K562 (cell line): Measurements from ENCODE around the gene ZNF181. TPM values are rescaled to one million over a fixed set of nuclear protein-coding genes. Genes with fewer than 3 reads are reported as not detected.

Source experiments
- ATF3 ChIP-seq, 2 experiments: fragments of 450-650 bp in 1 of 2; sonication (generic) in 1 of 2; formaldehyde crosslinking in 1 of 2; IDR thresholded peaks in 1 of 2; conservative IDR thresholded peaks in 1 of 2; 2 replicates each; pipeline versions ENCODE4 v1.6.1 to v1.8.1; 2016 to 2023; ENCODE audit warnings: mild to moderate bottlenecking in 2 of 2, moderate library complexity in 2 of 2, inconsistent platforms in 1 of 2, missing genetic modification reagents in 1 of 2
- DMBX1 ChIP-seq: fragments of 250-450 bp; sonication (Bioruptor Pico); IDR thresholded peaks from 2 replicates; pipeline ENCODE4 v1.8.0; 2022; ENCODE audit warnings: inconsistent platforms, mild to moderate bottlenecking, moderate library complexity, borderline replicate concordance
- ELF4 ChIP-seq: fragments of 450-650 bp; formaldehyde crosslinking; IDR thresholded peaks from 2 replicates; pipeline ENCODE4 v1.4.0; 2022; ENCODE audit warnings: missing genetic modification characterization
- ETS2 ChIP-seq: IDR thresholded peaks from 2 replicates; pipeline ENCODE4 v1.6.1; 2016; ENCODE audit warnings: borderline replicate concordance, missing genetic modification characterization, mild to moderate bottlenecking, moderate library complexity, missing compliant biosample characterization; ENCODE audit not compliant: poor library complexity, severe bottlenecking
- ETV6 ChIP-seq, 3 experiments: fragments of 150-350 bp in 1 of 3; sonication (generic) in 1 of 3; formaldehyde crosslinking in 1 of 3; IDR thresholded peaks; 2 replicates each; pipeline versions ENCODE4 v1.6.1 to v1.8.0; 2014 to 2022; ENCODE audit warnings: borderline replicate concordance in 2 of 3, low read depth in 2 of 3, antibody characterized with exemption in 1 of 3, low read length in 1 of 3, mild to moderate bottlenecking in 1 of 3, missing genetic modification reagents in 1 of 3
- FOXJ3 ChIP-seq: sonication (generic); formaldehyde crosslinking; IDR thresholded peaks from 2 replicates; pipeline ENCODE4 v1.4.0; 2020; ENCODE audit warnings: mild to moderate bottlenecking, missing genetic modification reagents
- KAT7 ChIP-seq: sonication (generic); formaldehyde crosslinking; IDR thresholded peaks from 2 replicates; pipeline ENCODE4 v1.8.0; 2022; ENCODE audit warnings: missing genetic modification reagents, mild to moderate bottlenecking, borderline replicate concordance
- KDM5B ChIP-seq: fragments of 200-600 bp; sonication (generic); IDR thresholded peaks from 2 replicates; pipeline ENCODE4 v1.6.1; 2012; ENCODE audit warnings: low read depth, mild to moderate bottlenecking, moderate library complexity, low read length, control low read depth, inconsistent platforms; ENCODE audit not compliant: insufficient replicate concordance
- NELFE ChIP-seq: IDR thresholded peaks from 2 replicates; pipeline ENCODE4 v1.6.1; 2011; ENCODE audit warnings: mild to moderate bottlenecking; ENCODE audit not compliant: insufficient read depth, insufficient read length
- PRDM10 ChIP-seq: fragments of 450-650 bp; IDR thresholded peaks from 2 replicates; pipeline ENCODE4 v1.6.1; 2018; ENCODE audit not compliant: partially characterized antibody
- SRSF3 ChIP-seq: fragments of 200-400 bp; formaldehyde crosslinking; IDR thresholded peaks from 2 replicates; pipeline ENCODE4 v1.6.1; 2016; ENCODE audit warnings: mild to moderate bottlenecking, low read length, moderate library complexity; ENCODE audit not compliant: insufficient read depth
- UBTF ChIP-seq, 2 experiments: IDR thresholded peaks; 2 replicates each; pipeline ENCODE4 v1.6.1; 2012; ENCODE audit warnings: improper control_type of control experiment in 2 of 2, low read depth in 2 of 2, low read length in 2 of 2, borderline replicate concordance in 1 of 2
- ZBTB1 ChIP-seq: sonication (generic); formaldehyde crosslinking; IDR thresholded peaks from 2 replicates; pipeline ENCODE4 v1.8.1; 2023; ENCODE audit warnings: missing genetic modification reagents, low read depth, mild to moderate bottlenecking, borderline replicate concordance
- ZC3H4 ChIP-seq: sonication (generic); formaldehyde crosslinking; IDR thresholded peaks from 2 replicates; pipeline ENCODE4 v1.9.0; 2021; ENCODE audit warnings: missing genetic modification reagents, borderline replicate concordance
- ZNF282 ChIP-seq: sonication (generic); formaldehyde crosslinking; IDR thresholded peaks from 2 replicates; pipeline ENCODE4 v1.8.1; 2023; ENCODE audit warnings: missing genetic modification reagents
- ZNF311 ChIP-seq: fragments of 250-450 bp; sonication (Bioruptor Pico); IDR thresholded peaks from 2 replicates; pipeline ENCODE4 v1.4.0; 2020; ENCODE audit warnings: mild to moderate bottlenecking, moderate library complexity
- ZNF445 ChIP-seq: fragments of 250-450 bp; sonication (Bioruptor Pico); IDR thresholded peaks from 2 replicates; pipeline ENCODE4 v1.4.0; 2020; ENCODE audit warnings: low read depth, mild to moderate bottlenecking, moderate library complexity
- ZNF644 ChIP-seq: fragments of 200-800 bp; sonication (Bioruptor generic); IDR thresholded peaks from 2 replicates; pipeline ENCODE4 v1.6.1; 2016; ENCODE audit warnings: low read depth, missing genetic modification characterization, missing compliant biosample characterization
- polyA plus RNA-seq, 8 experiments: library from polyadenylated mRNA; depleted of rRNA in 4 of 8; stranded (reverse) in 5 of 8; unstranded in 3 of 8; fragments of >200 nt; fragmentation: Nextera tagmentation in 2 of 8; fragmentation: Illumina TruSeq in 1 of 8; extraction: Ambion mirVana in 2 of 8; extraction: Trizol in 1 of 8; gene quantifications; 2 replicates each; pipeline versions ENCODE4 v1.2.1 to v1.2.3, GENCODE V29; 2011 to 2014; ENCODE audit warnings: inconsistent platforms in 1 of 8, missing spikeins in 1 of 8
- total RNA-seq, 7 experiments: library from RNA; depleted of rRNA in 6 of 7; stranded (reverse); fragments of >200 nt in 6 of 7; fragmentation: Illumina TruSeq in 2 of 7; extraction: Trizol in 2 of 7; gene quantifications; 2 replicates each; pipeline versions ENCODE4 v1.2.1 to v1.2.3, GENCODE V29; 2011 to 2021; ENCODE audit warnings: low replicate concordance in 1 of 7

The ZNF181 gene
- total and polyA plus RNA-seq, 9 of the 15 experiments (the other 6 are each of a cell fraction or from before 2014, with no cell fraction given), result 4.3 to 20.3 (median 12.1) TPM

- TF ChIP-seq ZNF445 (CRISPR knock-in tag) (no peak), ETS2 (tag) (no peak), ZC3H4 (CRISPR knock-in tag) (no peak), DMBX1 (CRISPR knock-in tag) (no peak), ZBTB1 (no peak), NELFE (no peak), PRDM10 (no peak), SRSF3 (no peak), ATF3 (IDR thresholded peaks at IDR 0.05) (no peak), ATF3 (CRISPR knock-in tag; conservative IDR thresholded peaks at IDR 0.05) (no peak), ZNF282 (CRISPR knock-in tag) (no peak), FOXJ3 (CRISPR knock-in tag) (no peak), ZNF311 (CRISPR knock-in tag) (no peak), KAT7 (no peak), ZNF644 (tag) (no peak), UBTF (IDR thresholded peaks at IDR 0.05; ENCODE audit: borderline replicate concordance in 1 of 2, low read depth in 2 of 2, low read length in 2 of 2) (no peak), KDM5B (peak; percentile 61), ETV6 (IDR thresholded peaks at IDR 0.05; ENCODE audit: borderline replicate concordance in 1 of 2, low read depth in 2 of 2, low read length in 1 of 2) (no peak), ETV6 (CRISPR knock-in tag; IDR thresholded peaks at IDR 0.05; ENCODE audit: borderline replicate concordance) (no peak), ELF4 (CRISPR knock-in tag) (no peak)
Measured at GRCh38 chr19:34772697-34773554, 38.9 kb downstream of the ZNF181 start, which contains the start of gene ZNF599 (continued).
